HG02588 (cell line): ENCODE results near the gene ELK4.

Source experiments
- ATAC-seq: cut with Tn5 transposase; IDR thresholded peaks from one replicate; pipeline ENCODE4 v1.9.1; 2021; ENCODE audit warnings: mild to moderate bottlenecking, moderate library complexity; ENCODE audit not compliant: unreplicated experiment

Gene ELK4, protein sequence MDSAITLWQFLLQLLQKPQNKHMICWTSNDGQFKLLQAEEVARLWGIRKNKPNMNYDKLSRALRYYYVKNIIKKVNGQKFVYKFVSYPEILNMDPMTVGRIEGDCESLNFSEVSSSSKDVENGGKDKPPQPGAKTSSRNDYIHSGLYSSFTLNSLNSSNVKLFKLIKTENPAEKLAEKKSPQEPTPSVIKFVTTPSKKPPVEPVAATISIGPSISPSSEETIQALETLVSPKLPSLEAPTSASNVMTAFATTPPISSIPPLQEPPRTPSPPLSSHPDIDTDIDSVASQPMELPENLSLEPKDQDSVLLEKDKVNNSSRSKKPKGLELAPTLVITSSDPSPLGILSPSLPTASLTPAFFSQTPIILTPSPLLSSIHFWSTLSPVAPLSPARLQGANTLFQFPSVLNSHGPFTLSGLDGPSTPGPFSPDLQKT

DNA sequence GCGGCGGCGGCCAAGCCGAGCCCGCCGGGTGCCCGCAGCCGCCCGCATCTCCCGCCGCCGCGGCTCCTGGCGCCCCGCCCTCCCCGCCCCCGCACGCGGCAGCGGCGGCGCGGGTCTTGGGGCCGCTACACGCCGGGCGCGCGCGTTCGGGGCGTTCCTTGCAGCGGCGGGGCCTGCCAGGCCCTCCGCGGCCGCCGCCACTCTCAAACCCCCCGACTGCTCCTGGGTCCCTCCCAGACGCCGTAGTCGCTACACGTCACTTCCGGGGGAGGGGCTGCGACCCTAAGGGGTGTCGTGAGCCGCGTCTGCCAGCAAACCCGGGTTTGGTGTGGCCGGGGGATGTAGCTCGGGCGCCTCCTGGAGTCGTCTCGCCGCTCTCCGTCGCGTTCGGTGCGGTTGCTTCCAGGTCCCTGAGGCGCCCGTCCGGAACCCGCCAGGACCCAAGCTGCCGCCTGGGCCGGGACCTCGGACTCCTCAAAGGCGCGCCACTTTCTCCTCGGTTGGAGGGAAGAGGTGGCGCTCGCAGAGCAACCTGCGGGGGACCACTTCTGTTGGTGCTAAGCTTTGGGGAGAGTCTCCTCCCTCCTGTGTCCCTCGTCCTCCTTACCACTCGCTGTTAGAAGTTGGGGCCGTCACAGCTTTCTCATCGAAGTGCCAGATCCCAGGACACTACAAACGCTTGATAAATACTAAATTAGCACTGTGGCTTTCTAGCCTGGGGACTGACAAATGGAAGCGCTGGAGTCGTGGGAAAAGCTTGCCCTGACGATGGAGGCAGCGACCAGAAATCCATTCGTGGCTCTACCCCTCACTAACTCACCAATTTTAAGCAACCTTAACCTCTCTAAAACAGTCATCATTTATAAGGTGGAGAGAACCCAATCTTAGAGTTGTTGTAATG lies at the start of gene ELK4:
ELK4 (minus strand) TSS at position 244 of the 901 bp plus-strand sequence. CDS start 8,129 bp downstream, outside the sequence.
- peak; percentile 77 for ATAC-seq

DNA sequence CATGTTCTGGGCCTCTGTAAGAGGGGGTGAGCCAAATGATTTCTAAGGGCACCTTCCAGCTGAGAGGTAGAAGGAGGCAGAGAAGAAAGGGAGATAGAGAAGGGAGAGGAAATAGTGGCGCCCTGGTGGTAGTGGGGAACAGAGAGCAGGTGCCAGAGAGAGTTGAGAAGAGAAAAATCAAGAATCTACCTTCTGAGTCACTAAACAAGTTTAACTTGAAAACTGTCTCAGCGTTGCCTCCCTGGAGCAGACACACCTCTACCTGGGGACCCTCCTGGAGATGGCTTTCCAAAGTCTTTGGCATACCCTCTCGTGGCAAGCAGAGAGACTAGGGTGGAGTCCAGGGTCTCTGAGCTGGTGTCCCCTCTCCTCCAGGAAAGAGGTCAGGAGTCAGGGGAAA lies 49.6 kb upstream of the ELK4 start:
- ATAC-seq: no peak

DNA sequence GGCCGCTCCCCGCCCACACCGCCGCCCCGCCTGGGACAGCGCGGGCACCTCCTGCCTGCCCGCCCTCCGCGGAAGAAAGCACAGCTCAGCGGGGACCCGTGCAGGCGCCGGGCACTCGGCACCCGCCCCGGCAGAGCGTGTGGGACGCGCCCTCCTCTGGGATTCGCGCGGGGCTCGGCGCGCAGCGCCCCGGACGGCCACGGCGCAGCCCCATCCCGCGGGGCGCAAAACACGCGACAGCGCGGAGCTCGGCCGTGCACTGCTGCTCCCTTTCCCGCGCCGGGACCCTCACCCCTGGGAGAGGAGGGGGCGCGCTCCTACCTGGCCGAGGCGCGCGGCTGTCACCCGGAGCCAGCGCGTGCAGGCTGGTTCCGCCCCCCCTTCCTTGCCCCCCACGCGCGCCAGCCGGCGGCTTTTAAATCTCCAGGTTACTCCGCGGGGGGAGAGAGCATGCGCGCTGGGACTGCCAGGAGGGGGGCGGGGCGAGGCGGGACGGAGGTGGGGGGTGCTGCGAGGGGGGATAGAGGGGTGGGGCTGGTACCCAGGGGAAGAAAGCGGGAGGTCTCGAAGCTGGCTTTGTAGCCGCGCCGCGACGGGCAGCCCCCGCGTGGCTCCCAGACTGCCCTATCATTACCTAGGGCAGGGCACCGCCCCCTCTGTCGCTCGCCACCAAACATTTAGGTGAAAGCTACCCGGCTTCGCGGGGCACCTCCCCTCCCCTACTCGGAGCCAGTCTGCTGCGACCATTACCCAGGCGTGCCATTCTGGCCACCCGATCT lies 48.5 kb upstream of the ELK4 start, which contains the start of gene SLC45A3:
SLC45A3 (minus strand) TSS at position 437 of the 779 bp plus-strand sequence. CDS start 15,853 bp downstream, outside the sequence.
- ATAC-seq: no peak

DNA sequence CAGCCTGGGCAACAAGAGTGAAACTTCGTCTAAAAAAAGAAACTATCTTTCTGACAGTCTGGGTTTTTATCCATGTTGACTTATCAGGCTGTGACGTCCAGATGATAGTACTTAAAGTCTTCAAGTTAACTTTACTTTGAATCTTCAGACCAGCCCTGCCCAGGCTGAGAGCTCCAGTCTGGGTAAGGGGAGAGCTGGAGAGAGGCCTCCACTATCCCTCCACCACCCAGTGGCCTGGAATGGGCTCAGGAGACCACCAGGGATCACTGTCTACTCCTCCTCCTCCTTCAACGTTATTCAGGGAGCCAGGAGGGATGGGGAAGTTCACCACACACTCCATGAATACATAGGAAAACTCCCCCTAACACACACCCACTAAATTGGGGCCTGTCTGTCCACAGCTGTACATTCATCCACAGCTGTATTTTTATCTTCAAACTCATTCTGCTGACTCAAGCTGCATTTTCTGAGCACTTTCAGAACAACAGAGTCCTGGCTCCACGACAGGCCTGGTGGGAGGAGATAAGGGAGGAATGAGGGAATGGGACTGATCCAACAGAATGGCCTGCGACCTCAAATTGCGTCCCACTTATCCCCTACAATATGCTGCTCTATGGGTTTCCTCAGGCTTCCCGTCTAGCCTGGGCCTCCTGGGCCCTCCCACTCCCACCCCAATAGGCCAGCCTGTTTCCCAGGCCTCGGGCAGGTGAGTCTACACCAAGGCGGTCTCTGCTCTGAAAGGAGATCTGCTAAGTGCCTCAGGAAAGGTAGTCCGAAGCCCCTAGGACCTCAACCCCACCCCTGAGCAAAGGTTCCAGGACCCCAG lies 46.7 kb upstream of the ELK4 start:
- no peak for ATAC-seq

DNA sequence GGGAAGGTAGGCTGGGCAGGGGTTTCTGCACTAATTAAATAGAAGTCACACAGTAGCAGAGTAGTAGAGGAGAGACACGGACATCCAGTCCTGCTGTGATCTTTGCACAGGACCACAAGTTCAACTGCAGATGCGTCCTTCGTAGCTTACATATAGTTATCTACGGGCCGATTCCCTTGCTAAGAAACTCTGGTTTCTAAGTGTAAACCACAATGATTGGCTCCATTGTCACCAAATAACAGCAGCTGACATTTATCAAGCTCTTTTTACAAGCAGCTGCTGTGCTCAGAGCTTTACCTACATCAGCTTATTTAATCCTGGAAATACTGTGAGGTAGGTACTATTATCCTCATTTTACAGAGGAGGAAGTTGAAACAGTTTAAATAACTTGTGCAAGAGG lies 45.4 kb upstream of the ELK4 start:
- ATAC-seq: no peak

DNA sequence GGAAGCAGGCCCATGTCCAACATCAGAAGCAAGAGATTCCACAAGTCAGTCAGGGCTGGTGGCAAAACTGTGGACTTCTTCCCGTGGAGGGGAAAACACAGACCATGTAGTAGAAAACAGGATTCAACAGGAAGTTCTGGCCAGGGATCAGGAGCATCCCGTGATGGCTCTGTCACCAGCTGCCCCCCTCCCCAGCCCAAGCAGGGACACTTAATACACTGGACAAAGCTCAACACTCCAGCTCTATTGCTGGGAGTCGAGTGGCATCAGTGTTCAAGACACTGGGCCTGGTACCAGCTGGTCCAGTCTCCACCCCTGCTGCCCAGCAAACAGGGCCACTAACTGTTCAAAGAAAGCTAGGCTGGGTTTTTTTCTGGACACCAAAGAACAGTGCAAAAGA lies 44.8 kb upstream of the ELK4 start:
- ATAC-seq: no peak

DNA sequence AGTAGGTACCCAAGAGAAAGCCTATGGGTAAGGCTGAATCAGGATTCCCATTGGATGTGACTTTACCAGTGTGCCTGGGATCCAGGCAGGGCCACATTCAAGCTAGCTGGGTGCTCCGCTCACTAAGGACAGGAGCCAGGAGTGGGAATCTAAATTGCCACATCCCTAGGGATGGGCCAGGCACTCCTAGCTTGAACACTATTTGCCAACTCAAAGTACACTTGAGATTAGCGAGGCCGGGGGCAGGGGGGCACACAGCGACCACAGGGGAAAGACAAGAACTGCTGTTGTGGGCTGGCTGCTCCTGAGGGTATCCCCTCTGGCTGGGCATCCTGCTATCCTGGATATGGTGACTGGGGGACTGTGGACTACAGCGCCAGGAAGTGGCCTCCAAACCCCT lies 44.2 kb upstream of the ELK4 start:
- ATAC-seq: no peak

DNA sequence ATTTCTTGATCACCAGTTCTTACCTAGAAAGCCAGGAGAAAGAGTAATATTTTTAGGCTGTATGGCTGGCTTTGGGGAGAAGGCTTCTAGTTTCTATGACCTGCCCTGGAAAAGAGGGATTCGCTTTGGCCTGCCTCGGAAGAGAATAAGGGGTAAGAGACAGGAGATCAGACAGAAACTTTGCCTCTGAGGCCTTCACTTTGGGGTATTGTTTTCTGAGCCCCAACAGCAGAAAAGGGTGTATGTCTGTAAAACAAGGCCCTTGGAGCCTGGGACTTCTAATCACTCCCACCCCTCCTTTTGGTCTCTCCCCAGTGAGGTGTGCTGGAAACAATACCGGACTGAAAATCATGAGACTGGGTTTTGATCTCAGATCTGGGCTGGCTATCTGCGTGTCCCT lies 43.4 kb upstream of the ELK4 start:
- ATAC-seq: no peak

DNA sequence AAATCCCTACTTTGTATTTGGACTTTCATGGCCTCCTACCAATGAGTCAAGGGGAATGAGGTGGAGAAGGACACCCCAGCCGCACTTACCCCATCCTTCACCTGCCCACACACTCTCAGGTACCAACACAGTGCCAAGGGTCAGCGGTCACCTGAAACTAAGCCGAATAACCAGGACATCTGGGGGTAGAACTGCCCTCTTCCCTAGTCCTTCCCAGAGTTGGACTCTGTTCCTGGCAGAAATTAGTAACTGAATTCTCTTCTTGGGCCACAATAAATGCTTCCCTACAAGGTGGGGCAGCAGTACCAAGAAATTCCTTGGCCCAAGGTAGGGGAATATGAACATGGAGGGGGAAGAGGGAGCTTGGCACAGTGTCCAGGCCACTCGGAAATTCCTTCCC lies 41.2 kb upstream of the ELK4 start:
- no peak for ATAC-seq

DNA sequence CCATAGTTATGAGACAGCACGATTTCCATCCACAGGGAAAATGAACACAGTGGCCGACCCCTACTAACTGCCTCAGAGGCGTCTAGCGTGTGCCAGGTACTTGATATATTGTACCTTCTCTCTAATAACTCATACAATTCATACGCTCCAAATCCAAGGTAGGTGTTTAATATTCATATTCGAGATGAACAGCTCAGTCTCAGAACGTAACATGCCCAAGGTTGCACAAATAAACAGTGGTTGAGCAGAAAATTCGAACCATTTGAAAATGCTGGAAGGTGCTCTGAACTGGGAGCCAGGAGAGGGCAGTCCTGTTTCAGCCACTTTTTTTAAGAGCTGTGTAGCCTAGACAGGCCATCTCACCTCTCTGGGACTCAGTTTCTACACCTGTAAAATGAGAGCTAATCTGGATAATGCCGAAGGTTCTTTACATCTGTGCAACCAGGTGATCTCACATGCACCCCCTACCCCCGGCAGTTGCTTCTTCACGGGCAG lies 40.6 kb upstream of the ELK4 start:
- no peak for ATAC-seq

DNA sequence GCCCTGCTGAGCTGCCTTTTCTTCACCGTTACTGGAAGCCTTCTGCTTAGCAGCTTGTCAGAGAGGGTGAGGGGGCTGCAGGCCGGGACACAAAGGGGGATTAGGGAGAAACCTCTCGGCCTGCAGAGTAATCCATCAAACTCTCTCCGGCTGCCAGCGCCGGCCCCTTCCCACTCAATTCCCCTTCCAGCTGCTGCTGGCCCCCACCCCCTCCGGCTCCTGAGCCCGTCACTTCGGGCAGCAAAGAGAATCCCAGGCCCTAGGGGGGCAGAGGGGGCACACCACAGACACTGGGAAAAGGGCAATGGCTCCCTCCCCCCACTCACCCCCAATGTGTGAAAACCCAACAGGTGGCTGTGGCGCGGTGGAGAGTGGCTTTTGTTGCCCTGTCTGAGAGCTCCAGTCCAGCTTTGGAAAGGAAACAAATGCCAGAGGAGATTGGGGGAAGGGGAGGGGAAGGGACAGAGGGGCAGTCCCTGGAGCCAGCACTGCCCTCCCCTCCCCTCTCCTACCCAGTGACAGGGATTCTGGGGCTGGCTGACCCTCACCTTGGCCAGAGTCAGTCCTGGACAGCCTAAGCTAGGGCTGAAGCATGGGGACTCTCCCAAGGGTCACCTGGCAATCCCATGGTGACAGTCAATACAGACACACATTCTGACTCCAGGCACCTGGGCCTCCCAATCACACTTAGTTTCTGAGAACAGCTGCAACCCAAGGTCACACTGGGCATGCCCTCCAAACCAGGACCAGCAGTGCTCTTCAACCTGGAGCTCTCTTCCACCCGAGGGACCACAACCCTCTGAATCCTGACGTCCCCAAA lies 39.0 kb upstream of the ELK4 start:
- no peak for ATAC-seq

DNA sequence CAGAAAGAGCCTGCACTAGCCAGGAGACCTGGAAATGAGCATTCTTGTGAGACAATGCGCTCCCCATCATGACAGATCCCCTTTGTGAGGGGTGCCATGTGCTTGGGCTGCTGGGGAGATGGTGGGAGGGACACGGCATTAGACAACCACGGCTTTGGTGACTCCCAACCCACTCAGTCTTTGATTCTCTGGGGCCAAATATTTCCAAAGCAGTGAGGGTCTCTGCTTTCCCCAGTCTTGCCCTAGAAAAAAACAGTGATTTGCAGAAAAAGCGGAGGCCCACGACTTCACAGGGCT lies 38.3 kb upstream of the ELK4 start:
- ATAC-seq: no peak

DNA sequence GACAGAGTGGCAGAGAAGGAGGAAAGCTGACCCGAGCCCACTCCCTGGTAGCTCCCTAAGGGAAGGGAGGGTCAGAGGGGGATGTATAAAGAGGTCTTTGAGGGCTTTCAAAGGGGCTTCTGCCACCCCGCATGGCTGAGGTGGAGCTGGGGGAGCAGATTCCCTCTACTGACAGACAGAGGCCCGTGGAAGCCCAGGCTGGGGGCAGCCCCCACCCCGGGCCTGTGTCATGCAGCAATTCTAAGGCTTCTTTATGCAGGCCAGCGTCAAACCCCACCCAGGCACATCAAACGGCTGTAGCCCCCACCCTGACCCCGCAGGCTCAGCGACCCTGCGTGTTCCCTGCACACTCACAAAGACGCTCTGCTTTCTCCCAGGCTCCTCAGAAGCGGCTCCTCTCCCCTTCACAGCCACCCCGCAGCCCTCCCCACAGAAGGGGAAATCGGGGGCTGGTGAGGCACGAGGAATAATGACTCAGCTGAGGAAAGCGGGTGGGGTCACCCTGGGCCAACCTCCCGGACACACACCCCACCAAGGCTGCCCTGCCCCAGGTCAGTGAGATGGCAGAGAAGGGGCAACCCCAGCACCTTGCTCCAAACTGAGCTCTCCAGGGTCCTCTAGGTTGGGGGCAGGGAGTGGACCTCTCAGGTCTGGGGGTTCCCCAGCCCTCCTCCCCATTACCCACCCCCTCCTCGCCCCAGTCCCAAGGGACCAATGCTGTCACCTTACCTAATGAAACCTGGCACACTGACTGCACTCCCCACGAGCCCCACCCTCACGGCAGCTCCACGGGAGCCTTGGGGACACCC lies 37.7 kb upstream of the ELK4 start:
- peak; percentile 29 for ATAC-seq

DNA sequence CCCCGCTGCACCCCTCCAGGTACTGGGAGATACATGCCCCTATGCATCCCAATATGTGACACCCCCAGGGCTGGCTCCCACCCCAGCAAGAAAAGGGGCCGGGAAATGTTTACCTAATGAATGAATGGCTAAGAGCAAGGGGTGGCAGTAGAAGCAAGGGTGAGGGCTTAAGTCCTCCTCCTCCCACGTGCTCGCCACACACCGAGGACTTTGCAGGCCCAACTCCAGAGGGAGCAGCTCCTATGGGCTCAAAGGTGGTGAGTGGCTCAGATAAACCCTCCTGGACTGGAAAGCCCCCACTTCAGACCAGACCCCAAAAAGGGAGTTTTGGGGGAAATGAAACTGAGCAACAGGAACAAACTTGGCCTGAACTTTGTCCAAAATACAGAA lies 37.1 kb upstream of the ELK4 start:
- peak; percentile 49 for ATAC-seq

DNA sequence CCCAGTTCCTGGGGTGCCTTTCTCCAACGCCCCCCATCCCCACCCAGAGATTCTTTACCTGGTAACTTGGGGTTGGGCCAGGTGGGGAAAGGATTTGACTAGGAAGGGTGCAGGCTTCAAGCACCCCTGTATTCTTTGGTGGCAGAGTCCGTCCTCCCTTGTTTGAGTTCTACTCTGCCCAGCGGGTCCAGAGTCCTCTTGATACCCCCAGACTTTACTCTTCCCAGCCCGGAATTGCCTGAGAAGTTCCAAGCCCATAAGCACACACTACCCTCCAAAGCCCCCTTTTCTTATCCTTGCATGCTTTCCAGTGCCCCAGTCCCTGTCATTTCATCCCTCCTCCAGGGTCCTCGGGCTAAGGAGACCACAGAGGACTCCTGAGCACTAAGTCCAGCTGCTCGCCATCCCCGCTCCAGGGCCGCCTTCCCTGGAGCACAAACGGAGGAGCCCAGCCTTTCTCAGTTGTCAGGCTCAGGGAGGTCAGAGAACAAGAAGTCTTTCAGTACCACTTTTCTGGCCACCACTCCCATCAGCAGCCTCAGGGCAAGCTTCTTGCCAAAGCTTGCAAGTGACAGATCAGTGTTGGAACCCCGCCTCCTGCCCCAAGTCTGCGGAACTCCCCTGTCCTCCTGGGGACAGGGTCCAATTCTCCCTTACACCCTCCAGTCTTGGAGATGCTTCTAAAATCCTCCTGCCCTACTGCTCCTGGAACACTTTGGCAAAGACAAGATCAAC lies 36.3 kb upstream of the ELK4 start:
- no peak for ATAC-seq

DNA sequence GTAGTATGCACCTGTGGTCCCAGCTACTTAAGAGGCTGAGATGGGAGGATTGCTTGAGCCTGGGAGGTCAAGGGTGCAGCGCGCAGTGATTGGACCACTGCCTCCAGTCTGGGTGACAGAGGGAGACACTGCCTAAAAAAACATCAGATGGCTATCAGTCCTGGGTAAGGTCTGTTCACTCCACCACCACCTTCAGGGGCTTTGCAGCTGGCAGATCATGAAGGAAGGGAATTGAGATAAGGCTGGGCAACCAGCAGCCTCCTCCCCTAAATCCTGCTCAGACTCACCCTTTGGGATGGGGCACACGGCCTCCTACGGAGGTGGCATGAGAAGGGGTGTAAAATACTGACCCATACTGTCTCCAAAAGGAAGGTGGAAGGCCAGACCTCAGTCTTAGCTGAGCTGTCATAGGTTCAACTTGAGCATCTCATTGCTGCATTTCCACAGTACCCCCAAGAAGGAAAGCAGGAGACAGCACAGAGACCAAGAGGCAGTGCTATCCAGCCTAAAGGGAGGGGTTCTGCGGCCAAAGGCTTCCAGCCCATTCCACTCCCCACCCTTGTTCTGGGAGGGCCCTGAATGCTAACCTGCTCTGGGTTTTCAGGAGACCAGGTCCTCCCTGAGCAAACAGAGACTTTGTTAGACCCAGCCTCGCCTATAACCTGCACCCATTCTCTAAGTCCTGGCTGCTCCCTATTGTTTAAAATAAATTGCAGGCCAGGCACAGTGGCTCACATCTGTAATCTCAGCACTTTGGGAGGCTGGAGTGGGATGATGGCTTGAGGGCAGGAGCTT lies 34.8 kb upstream of the ELK4 start:
- ATAC-seq: no peak
